Skeletal muscle satellite cell (primary cell): ENCODE results near the gene IGF2BP1. TPM values are rescaled to one million over a fixed set of nuclear protein-coding genes. Genes with fewer than 3 reads are reported as not detected.
"Not testable (repeated sequence)": the region's sequence is repeated elsewhere in the genome, so short reads cannot be mapped to it uniquely, and the experiment has no call there.

Source experiments
- H3K27me3 ChIP-seq: 2 replicates; pipeline ENCODE4 v1.7.0; 2013; ENCODE audit warnings: low read length; ENCODE audit not compliant: control insufficient read depth, insufficient read depth
- H3K36me3 ChIP-seq: 2 replicates; pipeline ENCODE4 v1.7.0; 2013; ENCODE audit warnings: mild to moderate bottlenecking, control low read depth, low read length; ENCODE audit not compliant: insufficient read depth
- H3K4me1 ChIP-seq: 2 replicates; pipeline ENCODE4 v1.7.0; 2013; ENCODE audit warnings: low read length; ENCODE audit not compliant: control insufficient read depth, insufficient read depth
- H3K4me2 ChIP-seq: 2 replicates; pipeline ENCODE4 v1.7.0; 2013; ENCODE audit warnings: mild to moderate bottlenecking, low read length
- H3K4me3 ChIP-seq: 2 replicates; pipeline ENCODE4 v1.7.0; 2013; ENCODE audit warnings: low read length
- H3K9ac ChIP-seq: 2 replicates; pipeline ENCODE4 v1.7.0; 2013; ENCODE audit warnings: mild to moderate bottlenecking, low read depth, low read length, moderate library complexity
- H3K9me3 ChIP-seq: replicated peaks from 2 replicates; pipeline ENCODE4 v1.7.0; 2013; ENCODE audit warnings: mild to moderate bottlenecking, control low read depth, low read length
- small RNA-seq: library from RNA; depleted of rRNA; stranded (forward); fragments of <200 nt; gene quantifications from one replicate; pipeline ENCODE3, GENCODE V24; 2012

IGF2BP1 gene

DNA sequence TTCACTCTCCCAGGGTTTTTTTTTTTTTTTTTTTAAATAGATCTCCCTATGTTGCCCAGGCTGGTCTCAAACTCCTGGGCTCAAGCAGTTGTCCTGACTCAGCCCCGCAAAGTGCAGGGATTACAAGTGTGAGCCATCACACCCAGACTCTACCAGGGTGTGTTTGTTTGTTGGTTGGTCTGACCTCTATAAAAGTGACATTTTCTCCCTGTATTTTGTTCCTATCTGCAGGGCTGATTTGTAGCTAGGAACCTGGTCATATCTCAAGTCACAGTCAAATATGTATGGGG is 89.1 kb downstream of the IGF2BP1 start:
- no peak overlapping the region for H3K4me3 ChIP-seq
- H3K9me3 ChIP-seq: peaks cover 4% of the 10 kb centered on the region
- H3K27me3 ChIP-seq: peaks cover 19% of the 10 kb centered on the region
- peaks cover 9% of the 10 kb centered on the region for H3K4me1 ChIP-seq
- no peak overlapping the region for H3K4me2 ChIP-seq
- no peaks in the 10 kb centered on the region for H3K36me3 ChIP-seq
- H3K9ac ChIP-seq: no peak overlapping the region

DNA sequence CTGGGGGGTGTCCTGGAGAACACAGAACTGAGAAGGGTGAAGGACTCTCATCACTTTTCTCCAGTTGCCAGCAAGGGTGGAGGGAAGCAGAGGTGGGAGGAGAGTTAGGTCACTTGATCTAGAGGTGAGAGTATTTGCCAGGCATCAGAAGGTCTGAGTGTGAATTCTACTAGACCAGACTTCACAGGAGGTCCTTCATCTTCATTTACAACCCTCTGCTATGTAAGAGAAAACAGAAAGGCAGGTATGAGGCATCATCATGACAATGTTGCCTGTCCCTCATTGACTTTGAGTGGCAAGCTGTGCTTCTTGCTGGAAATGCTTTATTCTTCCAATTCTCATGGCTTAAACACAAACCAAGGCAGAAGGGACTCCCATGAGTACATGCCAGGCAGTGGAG is 89.5 kb downstream of the IGF2BP1 start:
- H3K9me3 ChIP-seq: peaks cover 4% of the 10 kb centered on the region
- no peak overlapping the region for H3K9ac ChIP-seq
- peaks cover 19% of the 10 kb centered on the region for H3K27me3 ChIP-seq
- H3K4me1 ChIP-seq: peaks cover 9% of the 10 kb centered on the region
- no peak overlapping the region for H3K4me3 ChIP-seq
- no peaks in the 10 kb centered on the region for H3K36me3 ChIP-seq
- H3K4me2 ChIP-seq: no peak overlapping the region

- Histone ChIP-seq H3K27me3 (peaks cover 13% of the 10 kb centered on the region), H3K4me1 (peaks cover 9% of the 10 kb centered on the region), H3K9ac (no peak overlapping the region), H3K36me3 (no peaks in the 10 kb centered on the region), H3K9me3 (peaks cover 4% of the 10 kb centered on the region), H3K4me3 (no peak overlapping the region), H3K4me2 (no peak overlapping the region)
Observed at GRCh38 chr17:49089094-49089493, 91.9 kb downstream of the IGF2BP1 start.

DNA sequence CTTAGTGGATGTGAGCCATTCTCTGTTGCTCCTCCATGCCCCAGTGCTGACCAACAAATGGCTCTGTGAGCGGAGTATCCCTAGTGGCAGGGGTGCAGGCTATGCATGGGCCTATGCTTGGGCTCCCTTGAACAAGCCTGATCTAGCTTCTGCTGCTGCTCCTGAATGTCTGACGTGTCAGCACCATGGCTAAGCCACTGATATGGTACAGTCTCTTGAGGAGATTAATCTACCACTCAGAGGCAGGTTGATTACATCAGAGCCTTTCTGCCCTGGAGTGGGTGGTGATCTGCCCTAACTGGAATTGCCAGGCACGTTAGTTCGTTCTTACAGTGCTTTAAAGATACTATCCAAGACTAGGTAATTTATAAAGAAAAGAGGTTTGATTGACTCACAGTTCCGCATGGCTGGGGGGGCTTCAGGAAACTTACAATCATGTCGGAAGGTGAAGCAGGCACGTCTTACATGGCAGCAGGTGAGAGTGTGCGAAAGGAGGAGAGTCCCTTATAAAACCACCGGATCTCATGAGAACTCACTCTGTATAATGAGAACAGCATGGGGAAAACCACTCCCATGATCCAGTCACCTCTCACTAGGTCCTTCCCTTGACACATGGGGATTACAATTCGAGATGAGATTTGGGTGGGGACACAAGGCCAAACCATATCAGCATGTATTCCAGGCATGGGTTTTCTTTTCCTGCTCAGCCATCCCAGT is 93.9 kb downstream of the IGF2BP1 start:
- Histone ChIP-seq H3K4me2 (no peak overlapping the region), H3K9me3 (peaks cover 4% of the 10 kb centered on the region)

GRCh38 chr17:49093131-49093530 is 95.9 kb downstream of the IGF2BP1 start:
- H3K27me3 ChIP-seq: peaks cover 6% of the 10 kb centered on the region
- H3K4me2 ChIP-seq: no peak overlapping the region
- no peaks in the 10 kb centered on the region for H3K36me3 ChIP-seq
- H3K9ac ChIP-seq: no peak overlapping the region
- peaks cover 4% of the 10 kb centered on the region for H3K9me3 ChIP-seq
- H3K4me3 ChIP-seq: no peak overlapping the region
- no peaks in the 10 kb centered on the region for H3K4me1 ChIP-seq

More for the DNA sequence above, 93.9 kb downstream of the IGF2BP1 start:
- Histone ChIP-seq H3K4me1 (no peaks in the 10 kb centered on the region), H3K4me3 (no peak overlapping the region), H3K36me3 (no peaks in the 10 kb centered on the region), H3K27me3 (peaks cover 13% of the 10 kb centered on the region), H3K9ac (no peak overlapping the region)

DNA sequence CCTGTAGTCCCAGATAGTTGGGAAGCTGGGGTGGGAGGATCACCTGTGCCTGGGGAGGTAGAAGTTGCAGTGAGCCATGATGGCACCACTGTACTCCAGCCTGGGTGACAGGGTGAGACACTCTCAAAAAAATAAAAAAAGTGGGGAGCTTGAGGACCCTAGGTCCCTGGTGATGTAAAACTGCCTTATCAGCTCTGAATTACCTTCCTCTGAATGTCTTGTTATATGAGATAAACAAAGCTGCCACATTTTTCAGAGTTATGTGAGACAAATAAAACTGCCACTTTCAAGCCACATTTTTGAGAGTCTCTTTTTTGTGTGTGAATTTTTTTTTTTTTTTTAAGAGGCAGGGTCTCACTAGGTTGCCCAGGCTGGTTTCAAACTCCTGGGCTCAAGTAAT is 103.4 kb downstream of the IGF2BP1 start:
- no peak overlapping the region for H3K4me3 ChIP-seq
- H3K27me3 ChIP-seq: no peaks in the 10 kb centered on the region
- H3K36me3 ChIP-seq: no peaks in the 10 kb centered on the region
- no peak overlapping the region for H3K4me2 ChIP-seq
- H3K9ac ChIP-seq: no peak overlapping the region
- H3K4me1 ChIP-seq: peaks cover 25% of the 10 kb centered on the region
- H3K9me3 ChIP-seq: no peaks in the 10 kb centered on the region

DNA sequence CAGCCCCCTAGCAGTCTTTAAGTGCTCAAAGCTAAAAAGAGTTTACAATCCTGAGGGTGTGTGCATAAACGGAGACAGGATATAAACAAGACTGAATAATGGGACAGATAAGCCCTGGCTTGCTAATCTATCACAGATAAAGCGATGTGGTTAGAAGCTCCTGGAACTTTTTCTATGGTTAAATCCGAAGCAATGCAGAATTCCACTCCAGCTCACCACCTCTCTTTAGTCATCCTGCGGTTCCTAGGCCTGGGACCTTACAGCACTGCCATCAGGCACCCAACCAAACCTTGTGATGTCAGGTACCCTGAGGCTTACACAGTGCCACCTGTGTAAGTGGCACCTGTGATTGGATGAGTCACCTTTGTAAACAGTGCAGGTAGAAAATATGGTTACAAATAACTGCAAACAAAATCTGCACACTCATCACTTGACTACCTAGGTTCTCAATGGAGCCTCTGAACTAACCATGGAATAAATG is 103.9 kb downstream of the IGF2BP1 start:
- peaks cover 25% of the 10 kb centered on the region for H3K4me1 ChIP-seq
- H3K27me3 ChIP-seq: no peaks in the 10 kb centered on the region
- no peaks in the 10 kb centered on the region for H3K9me3 ChIP-seq
- H3K4me3 ChIP-seq: no peak overlapping the region
- no peak overlapping the region for H3K9ac ChIP-seq
- no peak overlapping the region for H3K4me2 ChIP-seq
- H3K36me3 ChIP-seq: no peaks in the 10 kb centered on the region

- not testable (repeated sequence) for H3K4me3 ChIP-seq
- H3K4me1 ChIP-seq: peaks cover 47% of the 10 kb centered on the region
Observed at GRCh38 chr17:49103360-49103759, 106.2 kb downstream of the IGF2BP1 start.

GRCh38 chr17:49104511-49105074 is 107.4 kb downstream of the IGF2BP1 start:
- H3K27me3 ChIP-seq: no peaks in the 10 kb centered on the region
- H3K4me3 ChIP-seq: no peak overlapping the region
- no peak overlapping the region for H3K9ac ChIP-seq
- no peak overlapping the region for H3K4me2 ChIP-seq
- H3K9me3 ChIP-seq: no peaks in the 10 kb centered on the region
- H3K36me3 ChIP-seq: no peaks in the 10 kb centered on the region
- H3K4me1 ChIP-seq: peaks cover 54% of the 10 kb centered on the region

More at GRCh38 chr17:49103360-49103759, 106.2 kb downstream of the IGF2BP1 start:
- not testable (repeated sequence) for H3K4me2 ChIP-seq, H3K36me3 ChIP-seq, H3K9me3 ChIP-seq, H3K9ac ChIP-seq, H3K27me3 ChIP-seq

Small RNAs within 50 kb of the gene (small RNA-seq; reads per million reads assigned to genes)
- gene RF00017 (not detected), gene RF01210 (not detected), gene RNU1-42P (1.0 reads per million, percentile 34 among the genes with 10 or more reads in this experiment), gene RNU6-826P (0.63 reads per million)
